HG03460 (cell line): Measurements from ENCODE around the gene LIPM.

ENCODE experiments used
- ATAC-seq: cut with Tn5 transposase; IDR thresholded peaks from one replicate; pipeline ENCODE4 v1.9.1; 2021; ENCODE audit not compliant: unreplicated experiment

LIPM gene, protein sequence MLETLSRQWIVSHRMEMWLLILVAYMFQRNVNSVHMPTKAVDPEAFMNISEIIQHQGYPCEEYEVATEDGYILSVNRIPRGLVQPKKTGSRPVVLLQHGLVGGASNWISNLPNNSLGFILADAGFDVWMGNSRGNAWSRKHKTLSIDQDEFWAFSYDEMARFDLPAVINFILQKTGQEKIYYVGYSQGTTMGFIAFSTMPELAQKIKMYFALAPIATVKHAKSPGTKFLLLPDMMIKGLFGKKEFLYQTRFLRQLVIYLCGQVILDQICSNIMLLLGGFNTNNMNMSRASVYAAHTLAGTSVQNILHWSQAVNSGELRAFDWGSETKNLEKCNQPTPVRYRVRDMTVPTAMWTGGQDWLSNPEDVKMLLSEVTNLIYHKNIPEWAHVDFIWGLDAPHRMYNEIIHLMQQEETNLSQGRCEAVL

DNA sequence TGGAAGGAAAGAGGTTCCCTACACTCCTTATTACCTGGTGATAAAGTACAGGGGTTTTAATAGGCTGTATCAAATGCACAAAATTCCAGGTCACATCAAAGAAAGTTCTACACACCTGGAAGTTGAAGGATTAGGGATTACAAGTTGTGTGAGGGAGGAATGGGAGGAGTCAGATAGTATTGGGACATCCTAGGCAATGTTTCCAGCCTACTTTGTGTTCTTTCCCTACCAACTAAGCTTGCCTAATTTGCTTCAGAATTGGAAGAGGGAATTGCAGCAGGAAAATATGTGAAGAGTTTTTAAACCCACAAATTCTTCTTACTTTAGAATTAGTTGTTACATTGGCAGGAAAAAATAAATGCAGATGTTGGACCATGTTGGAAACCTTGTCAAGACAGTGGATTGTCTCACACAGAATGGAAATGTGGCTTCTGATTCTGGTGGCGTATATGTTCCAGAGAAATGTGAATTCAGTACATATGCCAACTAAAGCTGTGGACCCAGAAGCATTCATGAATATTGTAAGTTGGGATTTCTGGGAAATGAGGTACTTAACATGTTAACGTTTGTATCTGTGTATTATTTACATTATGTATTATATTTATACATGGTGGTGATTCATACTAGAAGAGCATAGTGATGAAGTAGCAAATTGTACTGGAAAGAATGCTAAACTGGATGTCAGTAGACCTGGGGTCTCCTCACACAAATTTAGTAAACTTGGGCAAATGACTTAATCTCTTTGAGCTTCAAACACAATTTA lies at the start of gene LIPM:
TSS of gene LIPM (plus strand) at position 208 of the 763 bp plus-strand sequence. CDS start at position 375, 167 bp downstream.
- ATAC-seq, result no peak

DNA sequence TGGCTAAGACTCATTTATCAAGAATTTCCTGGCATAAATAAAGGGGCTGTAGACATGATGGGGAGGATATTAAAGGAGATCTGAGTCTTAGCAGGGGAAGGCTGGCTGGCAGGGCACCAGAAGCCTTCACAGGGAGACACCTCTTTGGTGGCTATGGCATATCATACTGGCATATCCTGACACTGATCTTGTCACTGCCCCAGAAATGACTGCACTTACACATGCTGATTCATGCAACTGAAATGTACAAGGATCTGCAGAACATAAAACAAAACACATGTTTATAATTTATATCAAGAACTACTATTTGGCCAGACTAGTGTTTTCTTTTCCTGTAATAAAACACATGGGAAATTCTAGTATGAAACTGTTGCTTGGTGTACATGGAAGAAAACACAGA lies 48.2 kb upstream of the LIPM start:
- ATAC-seq, result no peak

DNA sequence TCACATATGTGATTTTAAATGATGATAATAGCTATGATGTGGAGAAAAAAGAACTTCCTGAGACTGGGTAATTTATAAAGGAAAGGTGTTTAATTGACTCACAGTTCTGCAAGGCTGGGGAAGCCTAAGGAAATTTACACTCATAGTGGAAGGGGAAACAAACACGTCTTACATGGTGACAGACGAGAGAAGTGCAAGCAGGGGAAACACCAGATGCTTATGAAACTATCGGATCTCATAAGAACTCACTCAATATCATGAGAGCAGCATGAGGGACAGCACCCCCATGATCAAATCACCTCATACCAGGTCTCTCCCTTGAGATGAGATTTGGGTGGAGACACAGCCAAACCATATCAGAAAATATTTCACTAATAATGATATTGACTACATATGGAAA lies 46.8 kb upstream of the LIPM start:
- no peak for ATAC-seq

DNA sequence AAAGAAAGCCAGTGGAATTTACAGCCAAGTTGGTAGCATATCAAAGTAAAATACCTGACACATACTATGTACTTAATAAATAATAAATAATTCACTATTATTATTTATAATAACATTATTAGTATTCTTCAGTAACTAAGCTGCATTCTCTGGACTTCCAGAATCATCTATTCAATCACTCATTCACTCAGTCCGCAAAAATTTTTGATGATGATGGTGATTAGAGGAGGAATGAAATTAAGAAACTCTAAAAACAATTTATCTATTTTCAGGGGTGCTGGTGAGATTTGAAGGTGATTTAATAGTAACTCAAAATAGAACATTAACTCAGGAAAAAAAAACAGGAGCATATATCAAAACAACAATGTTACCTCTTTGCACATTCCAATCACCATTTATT lies 45.9 kb upstream of the LIPM start:
- no peak for ATAC-seq

DNA sequence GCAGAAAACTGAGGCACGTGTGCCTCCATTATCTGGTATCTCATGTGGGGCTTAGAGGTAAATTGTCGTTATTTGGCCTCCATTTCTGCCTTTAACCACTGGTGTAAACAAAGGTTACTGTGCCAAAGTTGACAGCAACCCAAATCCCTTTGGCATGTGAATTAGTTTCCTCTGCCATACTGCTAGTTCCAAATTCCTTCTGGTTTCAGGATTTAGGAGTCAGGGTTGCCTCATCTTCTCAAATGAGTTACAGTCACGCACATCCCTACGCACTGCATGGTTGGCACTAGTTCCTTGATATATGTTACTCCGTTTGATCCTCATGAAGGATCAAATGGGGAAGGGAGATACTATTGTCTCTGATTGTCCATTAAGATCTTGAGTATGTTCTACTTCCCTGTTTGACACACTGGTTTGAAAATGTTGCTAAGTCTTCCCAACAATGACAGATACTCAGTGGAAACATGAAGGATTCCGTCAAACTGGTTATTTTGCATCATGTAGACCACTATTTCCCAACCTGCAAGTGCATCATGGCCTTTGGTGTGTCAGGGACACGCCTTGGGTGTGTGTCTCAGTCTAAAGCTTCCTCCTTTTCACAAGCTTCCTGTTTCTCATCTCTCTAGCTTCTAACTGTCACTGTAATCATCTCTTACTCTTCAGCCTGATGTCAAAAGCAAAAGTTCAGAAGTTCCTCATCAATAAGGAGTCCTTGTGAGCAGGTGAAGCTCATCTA lies 43.0 kb upstream of the LIPM start, which contains the start of gene LIPN:
TSS of gene LIPN (plus strand) at position 655 of the 736 bp plus-strand sequence. CDS start 1,386 bp downstream, outside the sequence.
- no peak for ATAC-seq

DNA sequence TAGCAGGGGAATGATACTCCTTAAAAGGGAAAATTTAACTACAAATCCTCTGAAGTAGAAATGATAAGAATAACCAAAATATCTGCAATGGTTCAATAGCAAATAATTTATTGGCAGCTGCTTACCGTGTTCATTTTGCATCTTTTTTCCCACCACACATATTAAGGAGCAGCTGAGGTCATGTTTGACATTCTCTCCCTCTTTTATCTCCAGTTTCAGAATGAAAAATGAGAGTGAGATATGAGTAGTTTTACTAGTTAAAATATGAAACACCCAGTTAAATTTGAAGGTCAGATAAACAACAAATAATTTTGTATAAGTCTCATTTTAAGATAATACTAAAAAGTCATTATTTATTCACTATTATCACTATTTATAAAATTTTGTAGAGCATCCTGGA lies 39.6 kb upstream of the LIPM start:
- no peak for ATAC-seq

DNA sequence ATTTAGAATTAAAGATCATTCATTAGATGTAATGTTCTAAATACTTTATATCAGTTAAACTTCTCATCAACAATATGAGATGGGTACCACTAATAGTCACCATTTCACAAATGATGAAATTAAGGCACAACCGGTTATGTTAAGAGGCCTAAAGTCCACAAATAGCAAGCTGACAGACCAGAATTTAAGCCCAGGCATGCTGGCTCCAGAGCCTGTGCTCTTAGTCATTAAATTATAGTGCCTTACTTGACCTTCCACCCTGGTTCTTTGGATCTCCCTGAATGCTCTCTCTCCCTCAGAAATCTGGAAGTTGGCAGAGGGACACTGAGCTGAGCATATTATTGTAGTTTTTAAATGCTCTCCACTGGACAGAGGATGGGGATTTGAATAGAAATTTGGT lies 39.1 kb upstream of the LIPM start:
- ATAC-seq, result no peak

DNA sequence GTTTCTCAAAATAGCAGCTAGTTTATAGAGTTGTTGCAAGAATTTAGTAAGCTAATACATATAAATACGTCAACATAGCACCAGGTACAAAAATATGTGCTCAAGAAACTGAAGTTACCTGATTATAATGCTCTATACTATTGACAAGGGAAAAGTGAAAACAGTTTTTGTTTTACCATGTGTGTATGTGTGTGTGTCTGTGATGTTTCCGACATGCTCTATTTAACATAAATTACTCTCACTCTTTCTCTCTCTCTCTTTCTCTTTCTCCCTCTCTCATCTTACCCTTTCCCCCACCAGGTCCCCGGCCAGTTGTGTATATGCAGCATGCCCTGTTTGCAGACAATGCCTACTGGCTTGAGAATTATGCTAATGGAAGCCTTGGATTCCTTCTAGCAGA lies 38.4 kb upstream of the LIPM start:
- no peak for ATAC-seq

DNA sequence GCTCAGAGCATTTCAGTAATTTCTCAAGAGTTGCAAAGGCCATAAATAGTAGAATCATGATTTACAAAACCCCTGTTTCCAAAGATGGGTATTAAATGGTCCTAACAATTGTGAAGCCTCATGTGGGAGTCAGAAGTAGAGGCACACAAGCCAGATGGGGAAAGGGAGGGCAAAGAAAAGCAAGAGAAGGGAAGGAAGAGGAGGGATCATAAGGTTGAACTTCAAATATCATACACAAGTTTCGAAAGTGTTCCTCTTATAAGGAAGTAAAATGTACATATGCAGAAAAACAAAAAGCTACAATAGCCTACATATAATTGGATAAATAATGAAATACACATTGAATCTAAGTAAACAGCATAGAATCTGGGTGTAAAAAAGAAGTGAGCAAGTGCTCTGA lies 36.7 kb upstream of the LIPM start:
- no peak for ATAC-seq

DNA sequence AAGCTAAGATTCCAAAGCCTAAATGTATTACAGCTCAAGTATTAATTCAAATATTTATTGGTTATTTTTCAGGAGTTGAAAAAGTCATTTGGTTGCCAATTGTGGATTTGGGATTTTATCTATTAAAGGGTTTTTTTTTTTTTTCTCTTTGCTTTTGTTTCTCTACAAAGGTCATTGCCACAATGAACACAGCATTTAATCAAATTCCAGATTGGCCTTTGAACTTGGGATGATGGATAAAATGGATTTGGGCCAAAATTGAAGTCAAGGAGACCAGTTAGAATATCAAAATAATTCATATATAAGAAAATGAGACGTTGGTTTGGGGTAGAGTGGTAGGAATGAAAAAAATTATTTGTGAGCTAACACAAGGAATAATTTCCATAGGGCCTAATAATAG lies 33.1 kb upstream of the LIPM start:
- ATAC-seq, result no peak

DNA sequence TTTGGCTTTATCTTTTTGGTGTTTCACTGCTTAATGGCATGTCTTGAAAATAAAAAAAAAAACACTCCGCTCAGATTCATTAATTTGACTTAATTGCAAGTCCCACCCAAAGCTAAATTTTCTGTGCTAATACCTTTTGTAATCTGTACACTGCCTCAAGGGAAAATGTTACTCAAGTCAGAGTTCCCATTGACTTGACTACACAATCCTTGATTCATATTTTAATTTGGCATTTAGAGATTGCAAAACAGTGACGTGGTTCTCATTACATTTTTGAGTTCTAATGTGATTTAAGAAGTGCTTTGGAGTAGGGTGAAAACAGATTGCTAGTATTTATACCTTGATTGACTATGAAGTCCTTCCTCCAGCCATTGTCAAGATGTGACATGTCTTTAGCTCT lies 21.3 kb upstream of the LIPM start:
- no peak for ATAC-seq

DNA sequence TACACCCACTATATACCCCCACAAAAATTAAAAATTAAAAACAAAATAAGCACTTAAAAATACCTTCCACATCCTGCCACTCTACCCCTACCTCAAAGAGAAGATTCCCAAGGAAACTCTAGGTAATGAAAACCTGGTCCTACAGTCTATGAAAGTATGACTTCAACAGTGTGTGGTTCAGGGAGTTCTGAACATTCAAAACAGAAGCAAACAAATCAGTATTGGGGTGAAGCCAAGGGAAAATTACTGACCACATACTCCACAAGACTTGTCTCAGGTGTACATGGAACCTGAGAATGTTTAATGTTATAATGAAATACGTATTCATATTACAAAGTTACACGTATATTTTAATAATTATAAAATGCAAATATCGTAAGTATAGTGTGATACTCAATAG lies 20.3 kb upstream of the LIPM start:
- ATAC-seq, result no peak

DNA sequence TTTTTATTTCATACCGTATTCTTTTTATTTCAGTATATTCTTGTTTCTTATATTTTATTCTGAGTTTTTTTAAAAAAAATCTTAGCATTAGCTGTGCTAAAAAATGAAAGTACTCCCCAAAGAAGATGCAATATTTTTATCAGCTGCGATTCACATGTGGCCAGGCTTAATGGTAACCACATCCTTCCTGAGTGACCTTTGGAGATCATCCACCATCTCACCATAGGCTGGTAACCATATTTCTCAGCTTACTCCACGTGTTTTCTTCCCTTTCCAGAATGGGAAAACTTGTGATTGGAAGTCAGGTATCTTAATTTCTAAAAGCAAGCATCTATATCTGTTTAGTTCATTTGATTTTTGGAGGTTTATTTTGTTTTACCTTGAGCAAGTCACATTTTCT lies 18.8 kb upstream of the LIPM start:
- ATAC-seq, result no peak

DNA sequence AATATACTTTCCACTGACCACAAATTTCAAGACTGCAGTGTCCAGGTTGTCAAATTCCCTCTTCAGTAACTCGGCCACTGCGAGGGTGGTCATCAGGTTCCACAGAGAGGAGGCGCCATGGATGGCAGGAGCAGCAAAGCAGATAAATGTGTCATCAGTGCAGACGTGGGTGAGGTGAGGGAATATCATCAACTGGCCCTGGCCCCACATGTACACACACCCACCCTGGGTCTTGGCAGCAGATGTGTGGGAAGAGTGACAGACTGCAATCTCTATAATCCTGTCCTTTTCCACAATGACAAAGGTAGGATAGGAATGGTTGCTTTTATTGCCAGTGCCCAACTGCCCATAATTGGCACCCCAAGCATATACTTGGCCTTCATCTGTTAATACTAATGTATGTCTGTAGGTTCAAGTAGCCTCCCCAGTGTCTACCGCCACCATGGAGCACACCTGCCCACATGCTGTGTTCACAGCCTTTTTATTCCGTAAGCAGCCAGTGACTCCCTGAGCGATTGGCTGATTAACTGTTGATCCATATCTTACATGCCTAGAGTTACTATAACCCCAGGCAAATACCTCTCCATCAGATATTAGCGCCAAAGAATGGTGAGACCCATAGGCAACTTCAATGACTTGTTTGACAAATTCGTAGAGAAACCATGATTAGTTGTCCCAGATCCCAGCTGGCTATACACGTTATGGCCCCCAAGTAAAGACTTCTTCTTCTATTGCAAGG lies 16.3 kb upstream of the LIPM start:
- no peak for ATAC-seq

DNA sequence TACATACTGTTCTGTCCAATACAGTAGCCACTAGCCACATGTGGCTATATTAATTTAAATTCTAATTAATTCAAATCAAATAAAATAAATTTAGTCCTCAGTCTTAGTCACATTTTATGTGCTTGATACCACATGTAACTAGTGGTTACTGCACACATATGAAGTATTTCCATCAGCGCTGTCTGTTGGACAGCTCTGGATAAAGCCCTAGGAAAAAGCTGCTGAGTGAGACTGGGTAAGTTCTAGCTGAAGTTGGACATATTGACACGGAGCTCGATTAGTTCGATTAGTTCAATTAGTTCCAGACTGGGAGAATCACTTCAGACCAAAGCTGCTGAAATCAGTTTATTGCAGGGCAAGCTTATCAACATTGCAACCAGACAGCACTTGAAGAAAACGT lies 15.1 kb upstream of the LIPM start:
- ATAC-seq, result no peak

DNA sequence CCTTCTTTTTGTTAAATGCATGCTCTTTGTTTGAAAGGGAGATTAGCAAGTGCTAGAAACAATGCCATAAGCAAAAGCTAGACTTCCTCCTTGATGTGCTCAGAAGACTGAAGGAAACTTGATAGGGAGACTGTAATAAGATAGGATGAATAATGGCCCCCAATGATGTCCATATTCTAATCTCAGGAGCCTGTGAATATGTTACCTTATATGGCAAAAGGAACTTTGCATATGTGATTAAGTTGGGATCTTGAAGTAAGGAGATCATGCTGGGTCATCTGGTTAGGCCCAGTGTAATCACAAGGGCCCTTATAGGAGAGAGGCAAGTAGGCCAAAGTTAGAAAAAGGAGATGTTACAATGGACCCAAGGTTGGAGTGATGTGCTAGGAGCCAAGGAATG lies 13.6 kb upstream of the LIPM start:
- ATAC-seq, result no peak

DNA sequence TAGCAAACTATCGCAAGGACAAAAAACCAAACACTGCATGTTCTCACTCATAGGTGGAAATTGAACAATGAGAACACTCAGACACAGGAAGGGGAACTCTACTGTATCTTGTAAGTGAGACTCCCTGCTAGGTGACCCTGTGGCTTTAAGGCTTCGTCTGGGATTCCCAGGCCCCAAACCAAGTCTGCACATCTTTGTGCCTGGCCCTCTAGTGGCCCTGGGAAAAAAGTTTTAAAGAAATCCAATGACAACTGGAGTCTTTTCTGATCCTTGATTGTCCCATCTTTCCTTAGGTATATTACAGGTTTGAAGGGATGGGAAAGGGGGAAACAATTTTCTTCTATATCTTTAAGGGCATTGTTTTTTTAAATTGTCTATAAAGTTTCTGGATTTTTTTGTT lies 10.6 kb upstream of the LIPM start:
- no peak for ATAC-seq

DNA sequence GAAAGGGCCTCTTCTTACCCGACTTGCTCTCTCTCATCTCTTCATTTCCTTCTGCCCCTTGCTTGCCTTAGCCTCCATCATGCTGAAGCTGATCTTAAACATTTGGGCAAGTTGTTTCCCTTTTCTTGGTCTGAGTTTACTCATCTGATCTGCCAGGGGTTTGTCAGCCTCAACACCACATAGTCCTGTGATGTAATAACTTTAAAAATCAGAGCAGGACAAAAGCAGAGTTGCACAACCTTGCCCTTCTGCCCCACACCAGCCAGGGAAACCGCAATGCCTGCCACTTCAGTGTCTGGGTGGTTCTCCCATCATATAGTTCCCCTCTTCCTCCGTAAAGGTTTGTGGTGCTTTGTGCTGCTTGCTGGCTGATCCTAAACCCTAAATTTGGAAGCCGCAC lies 9.9 kb upstream of the LIPM start:
- ATAC-seq, result no peak

DNA sequence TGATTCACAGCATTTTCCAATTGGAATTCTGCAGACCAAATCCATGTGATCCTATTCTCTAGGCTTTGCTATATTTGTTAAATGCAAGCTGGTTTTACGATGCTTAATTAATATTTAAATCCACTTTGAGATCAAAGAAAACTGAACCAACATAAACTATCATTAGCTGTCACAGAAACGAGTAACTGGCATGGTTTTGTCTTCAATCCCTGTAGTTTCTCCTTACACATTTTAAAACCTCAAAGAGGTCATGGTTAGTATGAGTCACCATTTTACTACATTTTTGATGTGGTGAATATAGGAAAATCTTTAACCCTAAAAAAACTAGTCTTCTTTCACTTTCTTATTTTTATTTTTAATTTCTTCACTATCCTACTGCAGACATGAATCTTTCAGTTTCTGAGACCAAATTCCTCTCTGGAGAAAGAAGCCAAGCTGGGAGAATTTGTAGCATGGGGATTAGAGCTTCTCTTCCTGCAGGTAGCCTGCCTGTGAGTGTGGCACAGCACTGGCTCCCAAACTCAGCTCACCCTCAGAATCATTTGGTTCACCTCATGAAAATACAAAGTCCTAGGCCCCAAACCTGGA lies 8.7 kb upstream of the LIPM start:
- ATAC-seq, result no peak

DNA sequence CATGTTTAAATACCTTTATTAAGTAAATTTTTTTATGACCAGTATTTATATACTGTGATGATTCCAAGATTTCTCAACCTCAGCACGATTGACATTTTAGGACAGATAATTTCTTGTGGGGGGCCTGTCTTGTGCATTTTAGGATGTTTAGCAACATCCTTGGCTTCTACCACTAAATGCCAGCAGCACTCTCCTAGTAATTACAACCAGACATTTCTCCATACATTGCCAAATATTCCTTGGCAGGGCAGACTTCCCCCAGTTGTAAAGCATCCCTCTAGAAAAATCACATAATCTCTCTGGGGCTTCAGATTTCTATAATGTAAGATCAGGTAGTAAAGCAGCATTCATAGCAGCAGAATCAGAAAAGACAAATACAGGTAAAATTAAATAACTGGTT lies 7.8 kb upstream of the LIPM start:
- no peak for ATAC-seq
